ENCODE results near the gene ARMS2. TPM values are rescaled to one million over a fixed set of nuclear protein-coding genes. Genes with fewer than 3 reads are reported as not detected.
A peak's percentile ranks its signal among the peaks of the same experiment; 100 is the strongest.

Gene ARMS2
- polyA plus RNA-seq, 3 donors: 0.24 to 0.31 TPM; not detected in 1

DNA sequence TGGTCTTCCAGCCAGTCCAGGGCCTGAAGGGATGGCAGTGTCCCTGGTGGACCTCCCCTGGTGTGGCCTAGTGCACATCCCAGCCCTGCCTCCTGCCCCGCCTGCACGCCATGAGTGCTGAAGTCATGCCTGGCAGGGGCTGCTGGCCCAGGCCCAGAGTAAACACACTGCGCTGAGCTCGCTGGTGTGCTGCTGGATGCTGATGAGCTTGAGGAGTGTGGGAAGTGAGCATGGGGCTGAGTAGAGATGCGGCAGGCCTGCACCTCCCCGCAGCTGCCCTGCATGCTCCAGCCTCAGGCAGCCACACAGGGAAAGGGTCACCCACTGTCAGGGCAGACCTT is 50.1 kb downstream of the ARMS2 start:
- peak in 5 of 11 donors; percentile 41 to 60 (median 51) for DNase-seq (ENCODE audit: extremely low read depth in 1 of 11, low read depth in 9 of 11, low spot score in 4 of 11)

DNA sequence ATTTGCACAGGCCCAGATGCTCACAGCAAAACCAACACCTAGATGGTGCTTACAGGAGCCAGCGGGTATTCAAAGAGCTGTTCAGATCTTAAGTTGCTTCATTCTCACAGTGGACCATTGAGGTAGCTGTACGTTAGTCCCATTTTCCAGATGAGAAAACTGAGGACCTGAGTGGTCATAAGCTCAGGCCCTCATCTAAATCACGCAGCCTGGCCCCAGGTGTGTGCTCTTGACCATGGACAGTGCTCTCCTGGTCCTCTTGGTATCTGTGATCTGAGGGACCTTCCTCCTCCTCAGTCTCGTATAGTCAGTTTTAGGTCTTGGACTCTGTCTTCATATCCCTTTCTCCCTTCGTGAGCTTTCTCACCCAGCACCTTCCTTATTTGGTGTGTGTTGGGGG is 50.6 kb downstream of the ARMS2 start:
- no peak for DNase-seq (ENCODE audit: extremely low read depth in 1 of 11, low read depth in 9 of 11, low spot score in 4 of 11)

DNA sequence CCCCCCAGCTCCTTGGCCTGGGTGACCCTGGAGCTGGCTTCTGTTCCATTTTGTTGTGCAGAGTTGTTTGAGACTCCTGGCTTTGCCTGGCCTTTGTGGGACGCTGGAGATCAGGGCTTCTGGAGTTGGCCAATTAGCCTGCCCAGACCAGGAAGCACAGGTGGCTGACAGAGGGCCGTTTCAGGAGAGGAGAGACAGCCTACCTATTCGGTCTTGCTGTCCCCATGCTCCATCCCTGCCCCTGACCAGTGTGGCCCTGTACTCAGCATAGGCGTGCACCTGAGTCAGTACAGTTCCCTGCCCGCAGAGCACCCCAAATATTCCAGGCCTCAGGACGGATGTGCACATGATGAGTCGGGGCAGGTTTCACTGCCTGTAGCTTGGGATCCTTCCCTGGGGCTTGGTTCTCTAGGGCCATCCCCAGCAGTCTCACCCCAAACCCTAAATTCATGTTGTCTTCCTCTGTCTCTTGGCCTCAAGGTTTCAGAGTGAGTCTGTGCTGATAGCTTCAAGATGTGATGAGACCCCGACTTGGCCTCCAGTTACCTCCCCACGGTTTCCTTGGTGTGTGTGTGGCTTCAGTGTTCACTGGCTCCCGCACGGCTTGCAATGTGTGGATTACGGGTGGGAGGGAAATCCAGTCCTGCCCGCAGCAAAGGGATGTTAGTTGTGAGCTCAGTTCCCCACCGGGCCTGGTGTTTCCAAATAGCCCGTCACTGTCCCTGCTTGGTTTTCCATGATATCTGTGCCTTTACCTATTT is 51.6 kb downstream of the ARMS2 start:
- DNase-seq (ENCODE audit: extremely low read depth in 1 of 11, low read depth in 9 of 11, low spot score in 4 of 11): no peak

Other genes with a start within 250 kb of the ARMS2 start
- under 1 TPM; 0.36 to 0.95 (median 0.73) TPM for gene BTBD16, start 183.4 kb upstream of the ARMS2 start, polyA plus RNA-seq (ENCODE audit: insufficient read length in 3 of 3)
- gene PLEKHA1, start 79.9 kb upstream of the ARMS2 start, polyA plus RNA-seq (ENCODE audit: insufficient read length in 3 of 3): 100 to 1,000 TPM in 2 of 3 donors, 10 to 100 TPM in 1; 80.9 to 103 (median 102) TPM
- gene HTRA1, start 6.9 kb downstream of the ARMS2 start, polyA plus RNA-seq (ENCODE audit: insufficient read length in 3 of 3): 100 to 1,000 TPM; 158 to 183 (median 158) TPM
- gene DMBT1, start 106.1 kb downstream of the ARMS2 start, polyA plus RNA-seq (ENCODE audit: insufficient read length in 3 of 3): under 1 TPM; 0.12 to 0.36 (median 0.16) TPM
- gene C10orf120, start 245.2 kb downstream of the ARMS2 start, polyA plus RNA-seq (ENCODE audit: insufficient read length in 3 of 3): not detected

Measured in renal cortex interstitium (tissue), 11 donors.